Ovary (tissue), 9 donors: ENCODE measurements around the gene CWC27. TPM values are rescaled to one million over a fixed set of nuclear protein-coding genes. Genes with fewer than 3 reads are reported as not detected.

Experiments
- DNase-seq, 5 donors: peaks; one replicate each; pipeline ENCODE4 v3.0.0-alpha.2; 2019 to 2020
- H3K27ac ChIP-seq, 2 donors: fragments of 200-600 bp; one replicate each; pipeline versions ENCODE4 v1.5.1 to v1.8.0; 2019 to 2022
- H3K27me3 ChIP-seq: fragments of 200-600 bp; one replicate; pipeline ENCODE4 v1.8.0; 2022
- H3K36me3 ChIP-seq: fragments of 200-600 bp; sonication (generic); one replicate; pipeline ENCODE4 v1.5.1; 2019
- H3K4me1 ChIP-seq: one replicate; pipeline ENCODE4 v1.8.1; 2013; ENCODE audit warnings: mild to moderate bottlenecking, moderate library complexity; ENCODE audit not compliant: insufficient read depth
- H3K4me3 ChIP-seq: fragments of 200-600 bp; sonication (generic); one replicate; pipeline ENCODE4 v1.5.1; 2017
- H3K9me3 ChIP-seq, 2 donors: fragments of 200-600 bp in 1 of 2; sonication (generic) in 1 of 2; one replicate each; pipeline versions ENCODE4 v1.5.1 to v1.8.1; 2013 to 2019; ENCODE audit warnings: mild to moderate bottlenecking in 1 of 2, moderate library complexity in 1 of 2
- CTCF ChIP-seq, 3 donors: fragments of 450-650 bp in 2 of 3; fragments of 200-600 bp in 1 of 3; IDR thresholded peaks; one replicate each; pipeline versions ENCODE4 v1.5.1 to v1.8.0; 2016 to 2022; ENCODE audit warnings: antibody characterized with exemption in 3 of 3, mild to moderate bottlenecking in 1 of 3
- EP300 ChIP-seq: sonication (generic); formaldehyde crosslinking; IDR thresholded peaks from one replicate; pipeline ENCODE4 v1.6.1; 2017; ENCODE audit warnings: antibody characterized with exemption
- POLR2A ChIP-seq: fragments of 450-650 bp; IDR thresholded peaks from one replicate; pipeline ENCODE4 v1.6.1; 2017; ENCODE audit warnings: antibody characterized with exemption, mild to moderate bottlenecking, moderate library complexity
- WGBS, 3 donors: extraction: QIAGEN DNeasy Blood & Tissue Kit in 1 of 3; methylation state at CpG; one replicate each; pipeline versions ENCODE4 v1.1.5 to v1.1.7; 2013 to 2017; 5-methylcytosine and 5-hydroxymethylcytosine counted together
- intact Hi-C, 4 donors: fragments of 100-400 bp; cut with DNase I; formaldehyde crosslinking; loops; one replicate each; pipeline versions ENCODE4 v1.11.0 to v1.15.1; 2022 to 2023
- polyA plus RNA-seq, 2 donors: library from polyadenylated mRNA; stranded (reverse); fragments of 200-250 nt in 1 of 2; fragments of 350-450 nt in 1 of 2; fragmentation: Illumina TruSeq in 1 of 2; extraction: RNeasy Lipid Tissue Mini Kit (QIAGEN cat#74804) in 1 of 2; gene quantifications; one replicate each; pipeline ENCODE4 v1.2.3, GENCODE V29; 2013 to 2014
- total RNA-seq, 7 donors: library from RNA; depleted of rRNA in 2 of 7; stranded (reverse); fragments of >200 nt in 2 of 7; fragmentation: NEBNext Ultra II Directional in 3 of 7; extraction: Animal tissue kit (Norgen Biotek cat#: 25700) in 3 of 7; gene quantifications; one replicate each; pipeline versions ENCODE4 v1.1.0 to v1.2.4, GENCODE V29; 2016 to 2023
- donor health status: DM: no; HTN: no; CAD: no; lungs with moderate emphysema.
- donor health status: DM: no; HTN: no; CAD: no.
- donor health status: Bipolar disorder and iron deficiency.
- donor health status: DM: yes; HTN: yes; CAD: no.
- donor health status: DM: no; HTN: no; CAD: no.
- donor health status: DM: yes; HTN: yes; CAD: no.

Gene CWC27
- total and polyA plus RNA-seq, 9 donors: 10.0 to 23.1 (median 18.9) TPM

GRCh38 chr5:64758901-64759300, 9.8 kb upstream of the CWC27 start:
- intact Hi-C loops: no loop called here
- H3K27me3 ChIP-seq: no peaks in the 10 kb centered on the region
- no peaks in the 10 kb centered on the region for H3K36me3 ChIP-seq
- H3K9me3 ChIP-seq: no peaks in the 10 kb centered on the region
- 80 to 84% (median 84%) methylated on average over 3 of the region's 3 CpGs for WGBS, 3 donors
- TF ChIP-seq CTCF (IDR thresholded peaks at IDR 0.05) (no peak), POLR2A (no peak), EP300 (no peak)
- H3K4me1 ChIP-seq: peaks cover 4% of the 10 kb centered on the region
- no peak overlapping the region for H3K27ac ChIP-seq
- DNase-seq: no peak
- H3K4me3 ChIP-seq: no peak overlapping the region

DNA sequence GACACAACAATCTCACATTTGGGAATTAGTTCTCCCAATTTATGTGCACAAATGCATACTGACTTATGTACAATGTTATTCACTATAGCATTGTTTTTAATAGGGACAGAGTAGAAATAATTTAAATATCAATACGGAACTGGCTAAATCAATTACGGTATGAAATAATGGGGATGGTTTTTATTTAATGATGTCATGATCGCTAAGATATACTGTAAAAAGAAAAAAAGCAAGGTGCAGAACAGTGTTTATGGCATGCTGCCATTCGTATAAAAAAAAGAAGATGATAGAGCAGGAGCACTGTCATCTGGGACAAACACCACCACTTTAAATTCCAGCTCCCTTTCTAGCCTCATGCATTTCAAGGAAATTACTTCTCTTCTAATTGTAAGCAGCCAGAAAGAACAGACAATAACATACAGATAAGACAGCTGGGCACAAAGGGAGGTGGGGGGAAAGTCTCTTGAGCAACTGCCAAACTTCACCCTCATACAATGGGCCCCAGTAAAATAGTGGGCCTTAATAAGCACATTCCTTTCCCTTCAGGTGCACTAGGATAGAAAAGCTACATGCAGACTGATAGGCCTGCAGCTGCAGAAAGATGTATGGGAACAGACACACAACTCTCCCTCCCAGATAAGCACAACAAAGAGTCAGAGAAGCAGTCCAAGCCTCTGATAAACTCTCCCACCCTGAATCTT, 8.6 kb upstream of the CWC27 start:
- DNase-seq: no peak
- Histone ChIP-seq H3K27me3 (no peaks in the 10 kb centered on the region), H3K36me3 (no peaks in the 10 kb centered on the region), H3K9me3 (no peaks in the 10 kb centered on the region), H3K4me3 (no peak overlapping the region), H3K27ac (no peak overlapping the region), H3K4me1 (peaks cover 4% of the 10 kb centered on the region)
- TF ChIP-seq EP300: no peak
- TF ChIP-seq POLR2A: no peak
- no peak for TF ChIP-seq CTCF (IDR thresholded peaks at IDR 0.05)
- WGBS, 3 donors: 38 to 59% (median 40%) methylated on average over 4 of the region's 4 CpGs
- intact Hi-C loops: no loop called here

DNA sequence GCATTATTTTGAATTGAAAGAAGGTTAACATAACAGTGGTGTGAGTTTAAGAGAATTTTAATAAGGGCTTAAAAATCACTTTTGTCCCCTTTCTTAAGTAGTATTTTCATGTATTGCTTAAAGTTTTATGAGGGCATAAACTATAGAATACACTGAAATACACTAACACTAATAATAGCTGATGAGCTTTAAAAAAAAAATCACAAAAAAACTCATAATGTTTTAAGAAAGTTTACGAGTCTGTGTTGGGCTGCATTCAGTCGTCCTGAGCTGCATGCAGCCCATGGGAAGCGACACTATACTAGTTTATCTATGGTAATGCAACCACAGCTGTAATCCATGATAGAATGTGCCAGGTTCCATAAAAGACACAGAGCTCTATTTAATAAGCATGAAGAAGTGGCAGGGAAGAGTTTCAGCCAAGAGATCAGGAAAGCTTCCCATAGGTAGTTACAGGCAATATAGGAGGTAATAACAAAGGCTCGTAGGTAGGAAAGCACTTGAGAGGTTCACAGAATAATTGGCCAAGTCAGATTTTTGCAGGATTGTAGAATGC, 4.7 kb upstream of the CWC27 start:
- H3K4me3 ChIP-seq: no peak overlapping the region
- intact Hi-C loops: no loop called here
- no peak for DNase-seq
- no peaks in the 10 kb centered on the region for H3K36me3 ChIP-seq
- H3K4me1 ChIP-seq: peaks cover 14% of the 10 kb centered on the region
- H3K9me3 ChIP-seq: no peaks in the 10 kb centered on the region
- H3K27me3 ChIP-seq: no peaks in the 10 kb centered on the region
- H3K27ac ChIP-seq: no peak overlapping the region
- no peak for TF ChIP-seq CTCF (IDR thresholded peaks at IDR 0.05)
- no peak for TF ChIP-seq EP300
- no peak for TF ChIP-seq POLR2A
- 64 to 73% (median 69%) methylated on average over 4 of the region's 4 CpGs for WGBS, 3 donors

- Histone ChIP-seq H3K27me3 (no peaks in the 10 kb centered on the region), H3K4me1 (peaks cover 11% of the 10 kb centered on the region), H3K9me3 (no peaks in the 10 kb centered on the region), H3K4me3 (no peak overlapping the region), H3K36me3 (no peaks in the 10 kb centered on the region), H3K27ac (no peak overlapping the region)
- intact Hi-C loops: no loop called here
- TF ChIP-seq POLR2A (no peak), EP300 (no peak), CTCF (IDR thresholded peaks at IDR 0.05) (no peak)
- WGBS, 3 donors: 89 to 91% (median 89%) methylated on average over 2 of the region's 2 CpGs
- no peak for DNase-seq
Measured at GRCh38 chr5:64765804-64766504, 2.8 kb upstream of the CWC27 start.
